ENCODE results near the gene KLHL36.
A peak's percentile ranks its signal among the peaks of the same experiment; 100 is the strongest.

The KLHL36 gene

GRCh38 chr16:84699712-84700445 lies 51.6 kb downstream of the KLHL36 start, which contains the start of gene USP10:
USP10 (plus strand) TSS chr16:84700000; CDS start chr16:84700091, 91 bp downstream.
- peak; percentile 82 for DNase-seq

GRCh38 chr16:84700446-84701300 lies 52.4 kb downstream of the KLHL36 start:
- DNase-seq = peak; percentile 24

- DNase-seq = no peak
Measured at GRCh38 chr16:84703681-84704080, 55.4 kb downstream of the KLHL36 start.

- no peak for DNase-seq
Measured at GRCh38 chr16:84704253-84704652, 55.9 kb downstream of the KLHL36 start.

- no peak for DNase-seq
Measured at GRCh38 chr16:84706856-84707255, 58.5 kb downstream of the KLHL36 start.

GRCh38 chr16:84709609-84710008 lies 61.3 kb downstream of the KLHL36 start:
- no peak for DNase-seq

GRCh38 chr16:84710686-84711085 lies 62.4 kb downstream of the KLHL36 start:
- DNase-seq = no peak
